Right ventricle myocardium inferior (tissue), 1 donor: Measurements from ENCODE around the gene KCTD2. TPM values are rescaled to one million over a fixed set of nuclear protein-coding genes. Genes with fewer than 3 reads are reported as not detected.
"Not testable (repeated sequence)": the region's sequence is repeated elsewhere in the genome, so short reads cannot be mapped to it uniquely, and the experiment has no call there.

Experiments
- ATAC-seq: fragments of 200-7000 bp; cut with Tn5 transposase; one replicate; pipeline ENCODE4 v1.9.1; 2020; ENCODE audit warnings: mild to moderate bottlenecking, moderate library complexity
- DNase-seq: peaks from one replicate; pipeline ENCODE4 v3.0.0; 2021; ENCODE audit errors: missing footprints
- intact Hi-C: fragments of 100-400 bp; cut with DNase I; formaldehyde crosslinking; loops from one replicate; pipeline ENCODE4 v1.11.0; 2022
- total RNA-seq: library from RNA; stranded (reverse); fragmentation: NEBNext Ultra II Directional; extraction: Animal tissue kit (Norgen Biotek cat#: 25700); gene quantifications from one replicate; pipeline ENCODE4 v1.2.1, GENCODE V29; 2021
- donor health status: DM: no; HTN: yes; CAD: no; lungs with severe emphysema.

KCTD2 gene
- total RNA-seq, 1 donor from 2014 or later = 26.7 TPM

GRCh38 chr17:75013092-75013559 lies 33.9 kb upstream of the KCTD2 start:
- intact Hi-C loops = loop anchor here (2.0 kb wide), 3 partner anchors 20 to 52 kb away; no protein-coding TSS in a partner anchor
- ATAC-seq = no peak
- DNase-seq = no peak

GRCh38 chr17:75019146-75019545 lies 27.9 kb upstream of the KCTD2 start:
- DNase-seq (no peak), ATAC-seq (no peak)
- intact Hi-C loops = no loop called here

- DNase-seq (no peak), ATAC-seq (no peak)
- intact Hi-C loops = no loop called here
These were observed 27.3 kb upstream of the KCTD2 start for GRCh38 chr17:75019710-75020109.

- intact Hi-C loops = no loop called here
- ATAC-seq (no peak), DNase-seq (no peak)
These were observed 26.5 kb upstream of the KCTD2 start for GRCh38 chr17:75020331-75021110.

- no peak for ATAC-seq
- DNase-seq = no peak
- intact Hi-C loops = no loop called here
These were observed 22.2 kb upstream of the KCTD2 start for GRCh38 chr17:75024686-75025397.

GRCh38 chr17:75025398-75025734 lies 21.7 kb upstream of the KCTD2 start:
- DNase-seq, intact Hi-C loops, ATAC-seq: not testable (repeated sequence)

GRCh38 chr17:75026650-75027049 lies 20.4 kb upstream of the KCTD2 start:
- DNase-seq, ATAC-seq, intact Hi-C loops: not testable (repeated sequence)

- intact Hi-C loops = no loop called here
- DNase-seq = no peak
- ATAC-seq = no peak
These were observed 16.9 kb upstream of the KCTD2 start for GRCh38 chr17:75030161-75030560.

GRCh38 chr17:75031972-75032719 lies 14.9 kb upstream of the KCTD2 start:
- ATAC-seq (peak; percentile 36), DNase-seq (peak; percentile 81)
- intact Hi-C loops = loop anchor here (1.0 to 2.0 kb wide), 2 partner anchors 19 to 69 kb away; partner anchors contain the start of gene MRPL58

GRCh38 chr17:75032720-75033280 lies 14.2 kb upstream of the KCTD2 start:
- intact Hi-C loops = loop anchor here (1.0 to 2.0 kb wide), 2 partner anchors 20 to 69 kb away; partner anchors contain the start of gene MRPL58
- ATAC-seq (no peak), DNase-seq (no peak)

- ATAC-seq (peak; percentile 66), DNase-seq (peak; percentile 91)
- intact Hi-C loops = loop anchor here (2.0 kb wide), 1 partner anchor 21 kb away; the partner anchor contains the start of gene MRPL58
These were observed 13.4 kb upstream of the KCTD2 start for GRCh38 chr17:75033346-75034235.

- DNase-seq = peak; percentile 91
- intact Hi-C loops = no loop called here
- ATAC-seq = peak; percentile 73
These were observed 12.7 kb upstream of the KCTD2 start for GRCh38 chr17:75034236-75034908.

- ATAC-seq (peak; percentile 43), DNase-seq (peak; percentile 94)
- intact Hi-C loops = no loop called here
These were observed 10.3 kb upstream of the KCTD2 start for GRCh38 chr17:75036643-75037268.

GRCh38 chr17:75039238-75039637 lies 7.8 kb upstream of the KCTD2 start:
- ATAC-seq = no peak
- intact Hi-C loops = no loop called here
- DNase-seq = no peak

- intact Hi-C loops = loop anchor here (10.0 kb wide), 1 partner anchor 163 kb away; the partner anchor contains the start of gene NUP85
- no peak for ATAC-seq
- no peak for DNase-seq
These were observed 5.3 kb upstream of the KCTD2 start for GRCh38 chr17:75041656-75042280.

- intact Hi-C loops = loop anchor here (10.0 kb wide), 1 partner anchor 161 kb away; the partner anchor contains the start of gene NUP85
- DNase-seq, ATAC-seq: not testable (repeated sequence)
These were observed 3.2 kb upstream of the KCTD2 start for GRCh38 chr17:75043789-75044188.
